ENCODE results near the gene ADAMTS8.

GRCh38 chr11:130415731-130416529 is 12.5 kb downstream of the ADAMTS8 start:
- TF ChIP-seq, protein P1, sequence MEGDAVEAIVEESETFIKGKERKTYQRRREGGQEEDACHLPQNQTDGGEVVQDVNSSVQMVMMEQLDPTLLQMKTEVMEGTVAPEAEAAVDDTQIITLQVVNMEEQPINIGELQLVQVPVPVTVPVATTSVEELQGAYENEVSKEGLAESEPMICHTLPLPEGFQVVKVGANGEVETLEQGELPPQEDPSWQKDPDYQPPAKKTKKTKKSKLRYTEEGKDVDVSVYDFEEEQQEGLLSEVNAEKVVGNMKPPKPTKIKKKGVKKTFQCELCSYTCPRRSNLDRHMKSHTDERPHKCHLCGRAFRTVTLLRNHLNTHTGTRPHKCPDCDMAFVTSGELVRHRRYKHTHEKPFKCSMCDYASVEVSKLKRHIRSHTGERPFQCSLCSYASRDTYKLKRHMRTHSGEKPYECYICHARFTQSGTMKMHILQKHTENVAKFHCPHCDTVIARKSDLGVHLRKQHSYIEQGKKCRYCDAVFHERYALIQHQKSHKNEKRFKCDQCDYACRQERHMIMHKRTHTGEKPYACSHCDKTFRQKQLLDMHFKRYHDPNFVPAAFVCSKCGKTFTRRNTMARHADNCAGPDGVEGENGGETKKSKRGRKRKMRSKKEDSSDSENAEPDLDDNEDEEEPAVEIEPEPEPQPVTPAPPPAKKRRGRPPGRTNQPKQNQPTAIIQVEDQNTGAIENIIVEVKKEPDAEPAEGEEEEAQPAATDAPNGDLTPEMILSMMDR (IDR thresholded peaks at IDR 0.05): no peak
- TF ChIP-seq POLR2A (IDR thresholded peaks at IDR 0.05): no peak
- no peak for TF ChIP-seq POLR2AphosphoS5 (IDR thresholded peaks at IDR 0.05)
